ENCODE results near the gene PRKG1. TPM values are rescaled to one million over a fixed set of nuclear protein-coding genes. Genes with fewer than 3 reads are reported as not detected.

Gene PRKG1
- total RNA-seq, 1 donor from 2014 or later, result not detected

DNA sequence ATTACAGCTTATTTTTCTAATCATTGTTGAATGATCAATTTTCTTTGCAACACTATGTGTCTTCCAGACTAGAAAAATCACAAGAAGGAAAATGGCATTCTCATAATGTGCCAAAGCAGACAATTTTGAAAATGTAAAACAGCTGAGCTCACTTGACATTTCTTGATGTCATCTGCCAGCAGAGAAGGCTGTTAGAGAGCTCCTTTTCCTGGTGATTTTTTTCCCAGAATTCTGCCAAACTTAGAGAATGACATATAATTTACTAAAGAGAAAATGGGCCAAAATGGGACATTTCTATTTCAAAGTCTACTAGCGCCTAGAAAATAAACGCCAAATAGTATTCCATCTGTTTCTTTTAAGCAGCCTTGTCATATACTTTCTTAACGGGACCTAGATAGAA is 714.0 kb downstream of the PRKG1 start:
- intact Hi-C loops (cut with micrococcal nuclease), result no loop called here

DNA sequence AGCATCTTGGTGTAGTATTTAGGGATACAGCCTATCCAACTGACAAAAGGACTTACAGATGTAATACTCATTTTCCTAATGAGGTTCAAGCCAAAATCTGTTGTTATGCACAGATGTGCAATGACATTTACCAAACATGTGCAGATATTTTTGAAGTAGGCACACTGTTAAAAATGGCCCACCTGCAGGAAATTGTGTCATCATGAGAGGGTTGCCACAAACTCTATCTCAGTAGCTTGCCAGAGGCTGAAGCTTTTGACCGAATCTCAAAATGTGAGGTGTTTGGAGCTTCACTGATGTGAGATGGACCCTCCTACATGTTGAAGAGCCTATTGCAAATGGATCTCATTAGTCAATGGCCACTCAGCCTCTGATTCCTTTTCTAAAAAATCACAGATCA is 714.8 kb downstream of the PRKG1 start:
- intact Hi-C loops (cut with micrococcal nuclease), result no loop called here

DNA sequence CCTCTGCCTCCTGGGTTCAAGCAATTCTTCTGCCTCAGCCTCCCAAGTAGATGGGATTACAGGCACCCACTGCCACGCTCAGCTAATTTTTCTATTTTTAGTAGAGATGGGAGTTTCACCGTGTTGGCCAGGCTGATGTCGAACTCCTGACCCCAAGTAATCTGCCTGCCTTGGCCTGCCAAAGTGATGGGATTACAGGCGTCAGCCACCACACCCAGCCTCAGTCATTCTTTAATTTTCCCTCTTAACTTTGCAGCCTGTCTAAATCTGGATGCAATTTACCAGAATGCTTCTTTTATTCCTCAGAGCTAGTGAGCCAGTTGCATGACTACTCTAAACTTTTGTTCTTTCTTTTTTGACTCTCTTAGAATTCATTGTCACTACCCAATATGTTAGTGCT is 715.6 kb downstream of the PRKG1 start:
- intact Hi-C loops (cut with micrococcal nuclease), result no loop called here

DNA sequence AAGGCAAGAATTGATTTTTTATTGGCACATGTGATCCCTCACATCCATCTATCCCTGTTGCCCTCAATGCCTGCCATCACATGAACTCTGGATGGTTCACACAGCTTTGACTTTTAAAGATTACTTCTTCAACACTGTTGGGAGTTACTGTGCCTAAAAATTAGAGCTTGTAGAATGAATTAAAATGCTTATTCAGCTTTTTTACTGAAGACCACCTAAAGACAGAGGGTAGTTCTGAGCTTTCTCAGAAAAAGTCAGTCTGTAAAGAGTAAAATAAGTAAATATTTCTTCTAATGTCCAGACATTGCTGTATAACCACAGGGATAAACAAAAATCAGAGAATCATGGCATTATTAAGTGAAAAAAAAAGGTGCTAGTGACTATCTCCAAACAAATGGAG is 718.4 kb downstream of the PRKG1 start:
- intact Hi-C loops (cut with micrococcal nuclease), result no loop called here

DNA sequence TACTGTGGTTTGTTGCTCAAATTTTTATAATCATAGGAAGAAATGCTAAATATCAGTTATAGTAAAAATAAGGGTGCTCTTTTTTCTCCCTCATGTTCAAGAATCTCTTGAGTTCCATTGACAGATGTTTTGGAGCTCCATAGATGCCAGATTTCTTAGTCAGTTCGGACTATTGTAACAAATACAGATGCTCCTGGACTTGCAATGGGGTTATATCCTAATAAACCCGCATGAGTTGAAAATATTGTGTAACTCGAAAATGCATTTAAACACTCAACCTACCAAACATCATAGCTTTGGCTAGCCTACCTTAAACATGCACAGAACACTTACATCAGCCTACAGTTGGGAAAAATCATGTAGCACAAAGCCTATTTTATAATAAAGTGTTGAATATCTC is 725.8 kb downstream of the PRKG1 start:
- intact Hi-C loops (cut with micrococcal nuclease), result no loop called here

DNA sequence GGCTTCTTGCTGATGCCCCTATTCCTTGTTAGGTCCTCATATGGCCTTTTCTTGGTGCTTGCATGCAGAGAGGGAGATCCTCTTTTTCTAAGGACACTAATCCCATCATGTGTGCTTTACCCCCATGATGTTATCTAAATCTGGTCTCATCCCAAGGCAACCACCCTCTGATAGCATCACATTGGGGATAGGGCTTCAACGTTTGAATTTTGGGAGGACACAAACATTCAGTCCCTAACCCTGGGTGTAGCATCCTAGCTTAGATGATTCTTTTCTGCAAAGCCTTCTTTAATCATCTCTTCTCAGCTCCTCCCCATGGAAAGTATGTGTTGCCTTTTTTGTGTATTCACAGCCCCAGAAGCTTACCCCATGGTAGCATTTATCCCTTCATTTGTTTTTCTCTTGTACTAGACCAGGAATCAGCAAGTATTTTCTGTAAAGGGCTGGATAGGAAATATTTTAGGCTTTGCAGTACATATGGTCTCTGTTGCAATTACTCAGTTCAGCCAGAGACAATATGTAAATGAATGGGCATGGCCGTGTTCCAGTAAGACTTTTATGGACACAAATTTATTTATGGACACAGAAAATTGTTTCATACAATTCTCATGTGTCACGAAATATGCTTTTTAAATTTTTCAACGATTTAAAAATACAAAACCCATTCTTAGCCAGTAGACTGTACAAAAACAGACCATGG is 726.6 kb downstream of the PRKG1 start:
- intact Hi-C loops (cut with micrococcal nuclease), result no loop called here

DNA sequence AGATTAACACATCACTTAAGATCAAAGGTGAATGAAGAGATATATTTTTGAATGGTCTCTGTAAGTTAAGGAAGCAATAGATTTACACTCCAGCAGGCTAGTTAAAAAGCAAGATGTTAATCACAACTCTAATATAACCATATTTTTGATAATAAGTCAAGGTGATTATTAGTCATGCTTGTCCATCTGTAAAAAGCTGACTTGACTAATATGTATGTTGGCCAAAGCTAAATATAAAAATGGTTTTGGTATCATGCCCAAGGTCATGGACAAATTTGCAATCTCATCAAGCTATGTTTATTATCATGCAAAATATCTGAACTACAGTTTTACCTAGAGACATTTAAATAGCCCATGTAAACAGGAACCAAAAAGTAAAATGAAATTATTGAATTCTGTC is 727.7 kb downstream of the PRKG1 start:
- intact Hi-C loops (cut with micrococcal nuclease), result no loop called here

DNA sequence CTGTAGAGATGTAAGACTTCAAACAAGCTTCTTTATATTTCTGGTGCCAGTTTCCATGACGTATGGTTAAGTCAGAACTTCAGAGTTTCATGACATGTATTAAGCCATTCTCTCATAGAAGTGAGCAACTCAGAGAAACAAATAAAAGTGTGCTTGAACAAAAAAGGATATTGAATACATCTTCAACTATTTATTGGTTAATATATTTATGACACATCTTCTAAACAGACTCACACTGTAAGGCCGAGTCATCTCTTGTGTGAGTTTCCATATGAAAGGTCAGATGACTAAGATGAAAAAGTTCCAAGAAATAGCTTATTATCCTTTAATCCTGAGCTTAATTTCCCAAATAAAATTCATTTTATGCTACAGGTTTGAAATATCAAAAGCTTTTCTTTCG is 730.6 kb downstream of the PRKG1 start:
- intact Hi-C loops (cut with micrococcal nuclease), result no loop called here

DNA sequence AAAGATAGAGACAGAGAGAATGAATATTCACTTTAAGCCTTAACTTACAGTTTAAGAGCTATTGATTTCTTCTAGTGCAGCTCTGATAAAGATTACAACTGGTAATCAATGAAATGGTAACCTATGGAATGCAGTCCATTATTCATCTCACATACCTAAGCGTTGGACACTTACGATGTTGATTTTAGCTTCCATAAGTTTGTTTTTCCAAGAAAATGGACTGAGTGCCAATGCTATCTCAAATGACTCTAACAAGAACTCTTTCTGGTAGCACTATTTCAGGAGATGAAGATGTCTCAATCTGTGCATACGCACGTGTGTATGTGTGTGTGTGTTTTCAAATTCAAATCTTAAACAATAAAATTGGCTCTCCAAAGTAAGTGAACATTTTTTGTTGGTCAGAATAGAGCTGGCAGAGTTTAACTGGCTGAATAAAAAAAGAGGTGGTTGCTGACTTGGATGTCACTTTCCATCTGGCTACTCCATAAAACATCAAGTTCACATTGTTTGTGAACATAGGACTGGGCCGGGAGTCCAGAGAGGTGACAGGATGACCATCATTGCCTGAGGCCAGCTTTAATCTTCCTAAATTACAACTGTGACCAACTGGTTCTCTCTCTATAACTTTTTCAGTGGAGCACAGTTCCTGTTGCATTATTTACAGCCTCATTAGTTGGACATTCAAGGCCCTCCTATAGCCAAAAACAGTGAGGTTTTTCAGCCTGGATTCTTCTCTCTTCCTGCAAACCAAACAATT is 732.0 kb downstream of the PRKG1 start:
- intact Hi-C loops (cut with micrococcal nuclease), result no loop called here

DNA sequence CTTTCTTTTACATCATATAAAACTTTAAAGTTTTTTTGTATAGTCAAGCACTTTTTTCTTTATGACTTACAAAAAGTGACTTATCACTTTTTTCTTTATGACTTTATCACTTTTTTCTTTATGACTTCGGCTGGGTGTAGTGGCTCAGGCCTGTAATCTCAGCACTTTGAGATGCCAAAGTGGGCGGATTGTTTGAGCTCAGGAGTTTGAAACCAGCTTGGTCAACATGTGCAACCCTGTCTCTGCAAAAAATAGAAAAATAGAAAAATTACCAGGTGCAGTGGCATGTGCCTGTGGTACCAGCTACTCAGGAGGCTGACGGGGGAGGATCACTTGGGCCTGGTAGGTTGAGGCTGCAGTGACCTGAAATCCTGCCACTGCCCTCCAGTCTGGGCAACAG is 733.9 kb downstream of the PRKG1 start:
- intact Hi-C loops (cut with micrococcal nuclease), result no loop called here

DNA sequence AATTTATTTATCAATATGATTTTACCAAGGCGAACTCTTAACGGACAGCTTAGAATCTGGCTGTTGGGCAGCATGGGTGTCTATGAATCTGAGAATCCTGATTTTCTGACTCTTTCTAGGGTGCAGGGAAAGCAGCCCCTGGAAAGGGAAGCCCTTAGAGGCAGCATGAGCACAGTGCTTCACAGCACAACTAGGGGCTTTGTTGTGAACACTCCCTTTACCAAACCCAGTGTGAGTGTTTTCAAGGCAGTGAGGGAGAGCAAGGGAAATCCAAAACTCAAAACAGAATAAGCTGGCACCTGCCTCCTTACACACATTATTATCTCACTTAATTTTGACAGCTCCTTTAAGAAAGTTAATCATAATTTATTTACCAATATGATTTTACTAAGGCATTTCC is 741.4 kb downstream of the PRKG1 start:
- intact Hi-C loops (cut with micrococcal nuclease), result no loop called here

DNA sequence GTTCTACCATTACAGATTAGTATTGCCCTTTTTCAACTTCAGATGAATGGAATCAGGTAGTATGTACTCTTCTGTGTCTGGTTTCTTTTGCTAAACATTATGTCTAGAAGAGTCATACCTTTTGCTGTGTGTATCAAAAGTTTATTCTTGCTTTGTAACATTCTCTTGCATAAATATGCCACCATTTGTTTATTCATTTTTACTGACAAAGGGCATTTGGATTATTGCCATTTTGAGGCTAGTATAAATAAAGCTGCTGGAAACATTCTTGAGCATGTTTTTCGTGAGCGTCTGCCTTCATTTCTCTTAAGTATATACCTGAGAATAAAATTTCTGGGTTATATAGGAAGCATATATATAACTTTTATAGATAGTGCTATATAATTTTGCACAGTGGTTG is 746.8 kb downstream of the PRKG1 start:
- intact Hi-C loops (cut with micrococcal nuclease), result no loop called here

DNA sequence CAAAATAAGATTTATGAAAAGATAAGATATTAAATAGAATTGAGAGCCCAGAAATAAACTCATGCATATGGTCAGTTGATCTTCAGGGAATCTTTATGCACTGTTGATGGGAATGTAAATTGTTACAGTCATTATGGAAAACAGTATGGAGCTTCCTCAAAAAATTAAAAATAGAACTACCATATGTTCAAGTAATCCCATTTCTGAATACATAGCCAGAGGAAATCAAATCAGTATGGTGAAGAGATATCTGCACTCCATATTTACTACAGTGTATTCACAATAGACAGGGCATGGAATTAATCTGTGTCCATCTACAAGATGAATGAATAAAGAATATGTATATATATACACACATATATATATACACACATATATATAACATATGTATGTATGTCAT is 747.5 kb downstream of the PRKG1 start:
- intact Hi-C loops (cut with micrococcal nuclease), result no loop called here

DNA sequence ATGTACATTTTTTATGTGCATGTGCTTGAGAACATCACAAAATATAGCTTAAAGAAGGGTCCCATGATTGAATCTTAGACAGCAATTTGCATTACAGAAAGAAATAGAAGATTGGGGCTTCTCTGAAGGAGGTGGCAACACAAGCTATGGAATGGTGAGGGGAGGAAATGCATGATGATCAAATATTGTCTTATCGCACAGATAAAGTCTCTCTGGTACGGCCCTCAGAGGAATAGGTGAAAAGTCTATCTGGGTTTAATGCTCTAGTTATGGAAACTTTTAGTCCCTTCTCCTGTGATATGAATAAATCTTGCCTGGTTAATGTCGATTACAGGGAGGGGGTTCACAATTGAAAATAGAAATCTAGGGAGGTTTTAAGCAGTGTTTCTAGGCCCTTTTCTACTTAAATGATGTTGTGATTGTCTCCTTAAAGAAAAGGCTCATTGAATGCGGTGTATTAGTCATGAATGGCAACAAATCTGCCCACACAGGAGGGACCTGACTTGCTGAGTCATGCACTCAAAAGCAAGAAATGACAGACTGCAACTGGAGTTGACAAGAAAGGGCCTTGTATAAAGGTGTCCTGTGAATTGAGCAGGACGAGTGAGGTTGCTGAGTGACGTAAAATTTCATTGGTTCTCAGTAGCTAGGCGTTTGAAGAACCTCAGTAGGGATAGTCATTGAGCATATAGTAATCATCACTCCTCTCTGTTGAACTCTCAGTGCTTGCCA is 758.5 kb downstream of the PRKG1 start:
- intact Hi-C loops (cut with micrococcal nuclease), result loop anchor here (5.0 kb wide), 1 partner anchor 136 kb away; the partner anchor contains the start of gene CSTF2T

DNA sequence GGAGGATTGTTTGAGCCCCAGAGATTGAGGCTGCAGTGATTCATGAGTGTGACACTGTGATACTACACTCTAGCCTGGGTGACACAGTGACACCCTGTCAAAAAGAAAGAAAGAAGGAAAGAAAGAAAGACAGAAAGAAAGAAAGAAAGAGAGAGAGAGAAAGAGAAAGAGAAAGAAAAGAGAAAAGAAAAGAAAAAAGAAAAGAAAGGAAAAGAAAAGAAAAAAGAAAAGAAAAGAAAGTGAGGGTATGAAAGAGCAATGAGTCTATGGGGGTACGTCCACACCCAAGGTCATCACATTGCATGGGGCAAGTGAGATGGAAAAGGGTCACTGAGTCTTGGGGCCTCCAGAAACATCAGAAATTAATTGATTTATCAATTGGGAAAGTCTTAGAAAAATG is 760.3 kb downstream of the PRKG1 start:
- intact Hi-C loops (cut with micrococcal nuclease), result loop anchor here (5.0 kb wide), 1 partner anchor 137 kb away; the partner anchor contains the start of gene CSTF2T

DNA sequence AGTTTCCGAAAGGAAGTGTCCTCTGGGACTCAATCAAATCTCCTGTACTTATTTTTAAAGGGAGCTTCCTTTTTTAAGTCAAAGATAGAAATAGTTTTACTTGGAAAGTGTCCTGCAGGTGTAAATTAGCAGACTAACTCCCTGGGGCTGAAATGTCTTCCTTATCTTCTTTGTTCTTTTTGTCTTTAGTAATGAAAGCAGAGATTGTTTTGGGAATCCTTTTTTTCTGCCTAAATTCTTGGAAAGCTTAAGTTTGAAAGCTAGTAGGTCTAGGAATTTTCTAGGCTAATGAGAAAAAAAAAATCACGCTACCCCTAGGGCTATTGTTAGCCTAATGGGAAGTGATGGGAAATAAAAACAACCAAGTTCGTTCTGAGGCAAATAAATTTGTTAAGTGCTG is 764.2 kb downstream of the PRKG1 start:
- intact Hi-C loops (cut with micrococcal nuclease), result no loop called here

DNA sequence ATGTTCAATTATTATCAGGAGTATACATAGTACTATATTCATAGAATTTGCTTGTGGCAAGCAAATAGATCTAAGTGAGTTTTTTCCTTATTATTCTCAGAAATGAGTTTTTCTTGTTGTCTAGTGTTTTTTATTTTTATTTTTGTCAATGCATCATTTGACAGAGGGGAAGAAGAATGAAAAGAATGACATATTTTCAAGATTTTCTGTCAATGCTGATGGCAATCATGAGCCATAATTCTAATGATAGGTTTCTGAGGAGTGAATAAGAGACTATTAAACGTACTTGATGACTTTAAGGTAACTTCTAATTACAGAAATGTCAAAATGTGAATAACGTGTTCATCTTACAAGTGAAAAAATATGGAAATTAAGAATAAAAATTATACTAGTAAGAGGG is 769.7 kb downstream of the PRKG1 start:
- intact Hi-C loops (cut with micrococcal nuclease), result no loop called here

DNA sequence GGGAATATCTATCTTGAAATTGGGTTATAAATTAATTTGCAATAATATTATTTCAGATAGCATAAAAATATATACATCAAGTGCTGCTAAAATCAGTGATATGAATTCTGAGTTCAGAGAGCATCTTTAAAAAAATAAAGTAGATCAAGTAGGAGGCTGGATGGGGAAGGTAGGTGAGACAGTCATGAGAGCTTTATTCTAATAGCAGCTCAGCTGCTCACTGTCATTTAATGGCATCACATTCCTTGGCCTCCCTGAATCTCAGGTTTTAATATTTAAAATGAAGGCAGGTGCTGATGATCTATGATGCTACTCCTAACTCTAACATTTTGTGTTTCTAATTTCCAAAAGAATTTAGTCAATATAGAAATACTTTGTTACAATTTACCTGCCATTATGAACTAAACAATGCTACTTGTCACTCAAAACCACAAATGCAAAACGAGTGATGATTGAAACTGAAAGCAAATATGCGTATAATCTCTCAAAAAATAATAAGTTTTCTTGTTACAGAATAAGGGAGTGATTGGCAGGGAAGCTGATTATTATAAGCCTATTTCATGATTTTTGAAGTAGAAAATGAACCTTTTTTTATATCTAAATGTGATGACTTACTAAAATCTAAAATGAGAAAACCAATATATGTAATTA is 772.7 kb downstream of the PRKG1 start:
- intact Hi-C loops (cut with micrococcal nuclease), result loop anchor here (5.0 kb wide), 1 partner anchor 45 kb away; no protein-coding TSS in a partner anchor

DNA sequence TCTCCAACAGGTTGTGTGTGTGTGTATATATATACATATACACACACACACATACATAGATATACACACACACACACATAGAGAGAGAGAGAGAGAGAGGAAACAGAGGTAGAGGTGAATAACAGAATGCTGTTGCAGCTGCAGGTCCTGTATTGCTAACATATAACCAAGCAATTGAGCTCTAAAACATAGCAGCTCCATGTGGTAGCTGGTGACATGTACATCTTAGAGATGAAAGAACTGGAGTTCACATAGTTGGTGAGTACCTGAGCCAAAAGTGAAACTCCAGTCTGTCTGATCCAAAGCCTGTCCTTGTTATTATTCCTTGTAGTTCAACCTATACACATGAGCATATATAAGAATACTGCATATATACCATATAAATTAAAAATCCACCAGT is 778.0 kb downstream of the PRKG1 start:
- intact Hi-C loops (cut with micrococcal nuclease), result no loop called here

DNA sequence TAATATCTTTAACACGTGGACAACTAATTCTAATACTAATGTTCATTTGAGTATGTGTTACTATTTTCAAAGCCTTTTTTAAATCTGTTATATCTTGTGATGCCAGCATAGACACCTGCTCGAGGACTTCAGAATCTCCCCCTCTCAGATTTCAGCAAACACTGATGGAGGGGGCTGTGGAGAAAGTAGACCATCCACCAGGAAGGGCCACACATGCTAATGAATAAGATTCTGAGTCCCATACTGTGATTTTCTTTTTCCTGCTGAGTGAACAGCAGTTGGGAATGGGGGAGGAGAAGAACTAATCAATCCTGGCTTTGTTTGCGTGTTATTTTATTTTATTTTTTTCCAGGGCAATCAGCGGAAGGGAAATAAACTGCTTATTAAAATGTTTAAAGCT is 783.0 kb downstream of the PRKG1 start:
- intact Hi-C loops (cut with micrococcal nuclease), result no loop called here

DNA sequence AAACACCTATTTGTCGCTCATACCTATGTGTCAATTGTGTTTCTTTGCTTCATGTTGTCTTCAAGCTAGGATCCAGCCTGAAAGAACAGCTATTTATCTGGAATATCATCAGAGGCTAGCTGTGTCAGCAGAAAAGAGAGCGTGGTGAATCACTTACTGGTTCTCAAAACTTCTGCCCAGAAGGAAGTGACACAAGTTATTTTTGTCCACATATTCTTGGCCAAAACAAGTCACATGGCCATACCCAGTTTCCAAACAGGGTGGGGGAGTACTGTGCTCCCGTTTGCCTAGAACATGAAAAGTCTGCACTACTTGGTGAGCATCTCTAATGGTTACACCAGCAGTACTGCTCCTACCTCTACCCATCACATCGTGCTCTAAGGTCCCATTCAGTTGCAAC is 786.0 kb downstream of the PRKG1 start:
- intact Hi-C loops (cut with micrococcal nuclease), result loop anchor here (2.0 kb wide), 1 partner anchor 31 kb away; no protein-coding TSS in a partner anchor

DNA sequence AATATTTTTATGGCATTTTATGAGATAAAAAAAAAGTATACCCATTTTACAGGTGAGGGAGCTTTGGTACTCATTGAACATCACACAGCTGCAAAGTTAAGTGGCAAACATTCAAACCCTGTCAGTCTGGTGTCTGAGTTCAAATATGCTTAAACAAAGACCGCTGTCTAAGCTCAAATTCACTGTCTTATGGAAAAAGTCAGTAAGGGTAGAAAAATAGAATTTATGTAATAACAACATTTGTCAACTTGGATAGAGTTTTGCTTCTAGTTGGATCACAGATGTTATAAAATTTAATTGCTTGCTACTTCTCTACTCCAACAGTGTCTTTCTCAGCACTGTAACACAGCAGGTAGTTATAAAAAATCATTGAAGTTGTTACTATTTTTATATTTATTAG is 786.8 kb downstream of the PRKG1 start:
- intact Hi-C loops (cut with micrococcal nuclease), result loop anchor here (2.0 kb wide), 1 partner anchor 30 kb away; no protein-coding TSS in a partner anchor

Measured in T-helper 1 cell treated with Interleukin-12 subunit alpha and Interleukin-12 subunit beta and Interleukin-4 antibody, amounts not matched to agents 30 ng/mL and 1 ng/mL, for 36 hours (primary cell).